GM19035 (cell line): ENCODE measurements around the gene RNASE13.
A peak's percentile ranks its signal among the peaks of the same experiment; 100 is the strongest.
"Not testable (repeated sequence)": the region's sequence is repeated elsewhere in the genome, so short reads cannot be mapped to it uniquely, and the experiment has no call there.

Source experiments
- ATAC-seq: cut with Tn5 transposase; IDR thresholded peaks from one replicate; pipeline ENCODE4 v1.9.1; 2021; ENCODE audit not compliant: unreplicated experiment

Gene RNASE13

DNA sequence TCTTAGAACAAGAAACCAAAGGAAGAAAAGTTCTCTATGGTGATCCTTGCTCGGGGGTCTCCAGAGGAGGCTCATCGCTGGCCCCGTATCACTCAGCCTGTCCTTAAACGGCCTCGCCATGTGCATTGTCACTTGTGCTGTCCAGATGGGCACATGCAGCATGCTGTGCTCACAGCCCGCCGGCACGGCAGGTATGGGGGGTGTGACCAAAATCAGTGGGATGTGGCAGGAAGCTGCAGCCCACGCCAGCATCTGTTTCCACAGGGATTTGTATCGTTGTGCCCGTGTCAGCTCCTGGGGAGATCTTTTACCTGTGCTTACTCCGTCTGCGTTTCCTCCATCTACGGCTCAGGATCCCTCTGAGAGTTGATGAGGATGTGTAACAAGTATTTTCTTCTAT is 38.1 kb downstream of the RNASE13 start:
- no peak for ATAC-seq

DNA sequence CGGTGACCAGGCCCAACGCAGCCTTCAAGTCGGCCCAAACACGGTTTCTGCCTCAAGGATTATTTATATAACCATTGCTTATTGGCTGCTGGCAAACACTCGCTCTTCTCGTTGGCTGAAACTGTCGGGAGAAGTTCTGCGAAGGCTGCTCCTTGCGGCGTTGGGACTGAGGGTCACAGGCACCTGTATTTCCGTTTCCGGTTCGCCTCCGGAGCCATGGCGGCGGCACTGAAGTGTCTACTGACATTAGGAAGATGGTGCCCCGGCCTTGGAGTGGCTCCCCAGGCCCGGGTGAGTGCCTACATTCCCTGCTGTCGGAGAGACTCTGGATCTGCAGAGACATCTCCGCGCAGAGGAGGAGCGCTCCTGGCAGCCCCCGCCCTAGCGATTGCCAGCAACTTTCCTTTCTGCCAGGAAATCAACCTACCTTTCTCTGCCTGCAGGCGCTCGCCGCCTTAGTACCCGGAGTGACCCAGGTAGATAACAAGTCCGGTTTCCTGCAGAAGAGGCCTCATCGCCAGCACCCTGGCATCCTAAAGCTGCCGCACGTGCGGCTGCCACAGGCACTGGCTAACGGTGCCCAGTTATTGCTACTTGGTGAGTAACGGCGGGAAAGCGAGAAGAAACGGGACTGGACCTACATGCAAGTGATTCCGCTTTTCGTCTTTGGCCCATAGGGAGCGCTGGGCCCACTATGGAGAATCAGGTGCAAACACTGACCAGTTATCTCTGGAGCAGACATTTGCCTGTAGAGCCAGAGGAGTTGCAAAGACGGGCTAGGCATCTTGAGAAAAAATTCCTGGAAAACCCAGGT is 44.6 kb downstream of the RNASE13 start, which contains the start of gene METTL17:
TSS of gene METTL17 (plus strand) at position 194 of the 814 bp plus-strand sequence. CDS start at position 217, 23 bp downstream.
- ATAC-seq, result peak; percentile 94

DNA sequence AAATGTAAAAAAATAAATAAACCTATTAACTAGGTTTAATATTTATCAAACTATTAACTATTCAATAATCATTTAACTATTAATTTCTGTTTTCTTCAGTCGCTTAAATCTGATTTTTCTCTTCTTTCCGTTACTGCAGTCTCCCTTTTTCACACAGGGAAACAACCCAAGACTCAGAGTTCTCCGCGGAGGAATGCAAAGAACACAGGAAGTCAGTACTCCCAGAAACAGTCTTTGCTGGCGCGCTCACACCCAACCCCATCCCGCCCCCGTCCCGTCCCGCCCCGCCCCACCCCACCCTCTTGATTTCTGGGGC is 45.2 kb downstream of the RNASE13 start:
- no peak for ATAC-seq

DNA sequence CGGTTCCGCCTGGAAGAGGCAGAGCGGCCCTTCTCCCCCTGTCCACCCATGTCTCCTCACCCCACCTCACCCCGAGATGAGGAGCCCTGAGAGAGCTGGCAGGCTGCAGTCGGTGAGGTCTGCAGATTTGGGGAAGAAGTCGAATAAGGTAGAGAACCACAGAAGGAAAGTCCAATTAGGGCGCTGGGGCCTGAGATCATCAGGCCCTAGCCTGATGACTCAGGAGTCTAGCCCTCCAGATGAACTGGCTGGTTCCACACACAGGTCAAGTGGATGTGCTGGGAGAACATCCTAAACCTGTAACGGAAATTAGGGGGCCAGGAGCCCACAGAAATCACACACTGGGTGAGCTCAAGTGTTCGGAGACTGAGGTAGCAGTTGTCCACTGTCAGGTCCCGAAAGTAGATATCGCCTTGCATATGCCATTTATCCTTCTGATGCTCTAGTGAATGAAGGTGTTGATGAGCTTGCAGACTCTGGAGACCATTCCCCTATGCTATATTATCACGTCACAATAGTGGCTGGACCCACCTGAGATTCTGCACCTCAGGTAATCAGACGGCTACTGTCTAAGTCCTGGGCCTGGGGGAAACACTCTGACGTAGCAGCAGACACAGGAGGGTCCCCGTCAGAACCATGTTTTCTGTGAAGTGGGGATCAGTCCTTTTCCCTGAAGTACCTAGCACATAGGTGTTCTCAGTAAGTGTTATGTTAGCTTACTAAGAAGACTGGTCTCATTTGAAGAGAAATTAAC is 45.7 kb downstream of the RNASE13 start:
- ATAC-seq, result no peak

DNA sequence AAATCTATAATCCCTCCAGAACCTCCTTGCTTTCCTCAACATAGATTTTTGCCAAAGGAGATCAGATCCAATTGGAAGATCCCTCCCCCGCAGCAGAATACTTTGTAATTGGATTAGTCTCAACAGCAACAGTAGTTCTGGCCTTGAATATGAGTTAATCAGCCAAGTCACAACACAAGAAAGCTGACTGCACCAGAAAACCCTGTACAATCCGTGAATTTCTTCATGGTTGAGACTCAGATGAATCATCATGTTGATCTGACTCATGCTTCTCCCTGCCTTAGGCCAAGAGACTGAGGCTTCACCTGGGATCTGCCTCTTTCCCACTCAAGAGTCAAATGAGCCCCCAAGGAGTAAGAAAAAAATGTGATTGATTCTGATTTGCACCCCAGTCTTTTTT is 47.8 kb downstream of the RNASE13 start:
- no peak for ATAC-seq

DNA sequence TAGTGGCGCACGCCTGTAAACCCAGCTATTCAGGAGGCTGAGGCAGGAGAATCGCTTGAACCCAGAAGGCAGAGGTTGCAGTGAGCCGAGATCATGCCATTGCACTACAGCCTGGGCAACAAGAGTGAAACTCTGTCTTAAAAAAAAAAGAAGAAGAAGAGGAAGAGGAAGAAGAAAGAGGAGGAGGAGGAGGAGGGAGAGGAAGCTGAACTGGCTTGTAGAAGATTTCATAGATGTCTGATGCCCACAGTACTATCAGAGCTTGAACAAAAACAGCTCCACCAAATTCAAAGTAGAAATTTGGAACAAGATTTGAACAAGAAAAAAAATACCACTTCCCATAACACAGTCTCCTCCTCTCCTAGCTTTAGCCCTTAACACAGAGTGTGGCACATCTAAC is 49.0 kb downstream of the RNASE13 start:
- ATAC-seq, result not testable (repeated sequence)
